Measurements from ENCODE around the gene KRTAP10-9.

KRTAP10-9 gene

DNA sequence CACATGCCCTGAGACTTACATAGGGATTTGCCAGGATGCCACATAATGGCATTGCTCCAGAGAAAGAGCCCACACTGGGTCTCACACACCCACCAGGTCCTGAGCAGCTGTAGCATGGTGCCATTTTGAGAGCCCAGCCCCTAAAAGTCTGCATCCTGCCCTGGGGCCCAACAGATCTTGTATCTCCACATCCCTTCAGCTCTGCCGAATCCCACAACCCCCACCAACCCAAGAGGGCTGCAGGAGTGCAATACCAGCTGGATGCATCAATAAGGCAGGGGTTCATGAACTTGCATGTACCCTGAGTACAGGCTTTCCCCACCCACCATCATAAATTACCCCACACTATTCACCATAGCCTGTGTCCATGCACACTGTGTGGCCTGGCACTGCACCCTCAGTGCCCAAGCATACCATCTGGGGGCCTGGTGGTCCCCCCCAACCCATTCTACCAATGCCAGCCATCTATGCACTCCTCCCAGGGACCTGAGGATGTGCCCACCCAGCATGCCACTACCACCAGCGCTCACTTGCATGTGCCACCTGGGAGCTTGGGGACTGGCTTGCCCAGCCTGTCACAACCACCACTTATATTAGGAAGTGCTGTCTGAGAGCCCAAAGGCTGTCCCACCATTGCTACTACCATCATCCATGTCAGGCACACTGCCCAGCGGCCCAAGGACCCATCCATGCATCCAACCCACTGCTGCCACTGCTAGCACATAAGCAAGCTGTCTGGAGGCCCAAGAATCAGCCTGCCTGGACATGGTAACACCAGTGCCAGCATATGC lies 43.9 kb downstream of the KRTAP10-9 start:
- Mint-ChIP-seq H3K27ac (no peak overlapping the region), H3K4me1 (ENCODE audit: low read depth) (no peaks in the 10 kb centered on the region), H3K4me3 (no peak overlapping the region), H3K27me3 (no peaks in the 10 kb centered on the region), H3K36me3 (peaks cover 23% of the 10 kb centered on the region), H3K9me3 (ENCODE audit: low read depth) (peaks cover 16% of the 10 kb centered on the region)

DNA sequence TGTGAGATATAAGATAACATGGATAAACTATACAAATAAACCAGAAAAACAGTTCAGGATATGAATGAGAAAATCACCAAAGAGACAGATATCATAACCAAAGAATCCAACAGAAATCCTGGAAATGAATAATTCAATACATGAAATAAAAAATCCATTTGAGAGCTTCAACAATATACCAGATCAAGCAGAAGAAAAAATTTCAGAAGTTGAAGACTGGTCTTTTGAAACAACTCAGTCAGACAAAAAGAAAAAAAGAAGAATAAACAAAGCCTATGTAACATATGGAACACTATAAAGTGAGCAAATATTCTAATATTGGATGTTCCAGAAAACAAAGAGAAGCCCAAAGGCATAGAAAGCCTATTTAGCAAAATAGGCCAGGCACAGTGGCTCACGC lies 45.0 kb downstream of the KRTAP10-9 start:
- peaks cover 23% of the 10 kb centered on the region for H3K36me3 Mint-ChIP-seq
- no peaks in the 10 kb centered on the region for H3K27me3 Mint-ChIP-seq
- H3K4me1 Mint-ChIP-seq (ENCODE audit: low read depth): no peaks in the 10 kb centered on the region
- H3K27ac Mint-ChIP-seq: no peak overlapping the region
- no peak overlapping the region for H3K4me3 Mint-ChIP-seq
- H3K9me3 Mint-ChIP-seq (ENCODE audit: low read depth): peaks cover 16% of the 10 kb centered on the region

DNA sequence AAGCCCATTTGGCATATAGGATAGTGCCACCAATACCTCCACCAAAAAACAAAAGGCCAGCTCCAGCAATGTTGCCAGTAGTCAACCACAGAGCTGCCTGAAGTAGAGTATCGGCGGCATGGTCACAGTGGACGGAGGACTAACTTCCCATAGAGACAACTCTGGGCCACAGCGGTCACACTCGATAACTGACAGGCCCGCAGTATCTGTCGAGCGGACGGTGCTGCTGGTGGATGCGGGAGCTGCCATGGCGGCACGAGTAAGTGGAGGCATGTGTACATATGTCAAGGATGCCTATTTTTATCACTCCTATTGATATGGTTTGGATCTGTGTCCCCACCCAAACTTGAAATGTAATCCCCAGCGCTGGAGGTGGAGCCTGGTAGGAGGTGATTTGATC lies 51.0 kb downstream of the KRTAP10-9 start:
- no peak overlapping the region for H3K27ac Mint-ChIP-seq
- H3K4me1 Mint-ChIP-seq (ENCODE audit: low read depth): no peaks in the 10 kb centered on the region
- H3K9me3 Mint-ChIP-seq (ENCODE audit: low read depth): peaks cover 2% of the 10 kb centered on the region
- H3K36me3 Mint-ChIP-seq: peaks cover 14% of the 10 kb centered on the region
- H3K27me3 Mint-ChIP-seq: no peaks in the 10 kb centered on the region
- H3K4me3 Mint-ChIP-seq: no peak overlapping the region

Data from activated naive CD8-positive, alpha-beta T cell (primary cell).